SK-N-SH treated with all-trans-retinoic acid at 6 μM for 48 hours (cell line): ENCODE results near the gene COQ10A.

ENCODE experiments used
- ATAC-seq: fragments of 200-7000 bp; cut with Tn5 transposase; 3 replicates; pipeline ENCODE4 v1.9.1; 2020; ENCODE audit warnings: mild to moderate bottlenecking, moderate library complexity
- ARNTL ChIP-seq: fragments of 450-650 bp; formaldehyde crosslinking; IDR thresholded peaks from 2 replicates; pipeline ENCODE4 v1.5.0; 2020; ENCODE audit warnings: low read depth, mild to moderate bottlenecking, moderate library complexity, borderline replicate concordance
- BACH2 ChIP-seq: fragments of 250-450 bp; sonication (Bioruptor Pico); IDR thresholded peaks from 2 replicates; pipeline ENCODE4 v1.9.0; 2021; ENCODE audit warnings: mild to moderate bottlenecking, borderline replicate concordance
- CSDC2 ChIP-seq: fragments of 250-450 bp; sonication (Bioruptor Pico); IDR thresholded peaks from 2 replicates; pipeline ENCODE4 v1.5.0; 2020; ENCODE audit warnings: mild to moderate bottlenecking, moderate library complexity
- ESRRG ChIP-seq: fragments of 250-450 bp; sonication (Bioruptor Pico); IDR thresholded peaks from 2 replicates; pipeline ENCODE4 v1.6.1; 2021; ENCODE audit warnings: mild to moderate bottlenecking
- GLIS3 ChIP-seq: fragments of 250-450 bp; sonication (Bioruptor Pico); IDR thresholded peaks from 2 replicates; pipeline ENCODE4 v1.5.0; 2020; ENCODE audit warnings: mild to moderate bottlenecking, moderate library complexity
- OSR1 ChIP-seq: fragments of 250-450 bp; sonication (Bioruptor Pico); IDR thresholded peaks from 2 replicates; pipeline ENCODE4 v1.8.0; 2022; ENCODE audit warnings: moderate library complexity, mild to moderate bottlenecking, inconsistent platforms
- POU6F1 ChIP-seq: fragments of 250-450 bp; sonication (Bioruptor Pico); IDR thresholded peaks from 2 replicates; pipeline ENCODE4 v1.8.0; 2021; ENCODE audit warnings: low read depth, mild to moderate bottlenecking, moderate library complexity, borderline replicate concordance
- PPARA ChIP-seq: fragments of 250-450 bp; sonication (Bioruptor Pico); IDR thresholded peaks from 2 replicates; pipeline ENCODE4 v1.5.0; 2020; ENCODE audit warnings: mild to moderate bottlenecking, borderline replicate concordance
- RARB ChIP-seq: fragments of 250-450 bp; sonication (Bioruptor Pico); IDR thresholded peaks from 2 replicates; pipeline ENCODE4 v1.8.0; 2021; ENCODE audit warnings: mild to moderate bottlenecking, moderate library complexity
- TCF4 ChIP-seq: fragments of 250-450 bp; sonication (Bioruptor Pico); IDR thresholded peaks from 2 replicates; pipeline ENCODE4 v1.8.0; 2021; ENCODE audit warnings: mild to moderate bottlenecking, moderate library complexity, borderline replicate concordance
- TOX ChIP-seq: fragments of 250-450 bp; sonication (Bioruptor Pico); IDR thresholded peaks from 2 replicates; pipeline ENCODE4 v1.8.0; 2021; ENCODE audit warnings: mild to moderate bottlenecking, moderate library complexity, borderline replicate concordance
- ZC3H10 ChIP-seq: fragments of 250-450 bp; sonication (Bioruptor Pico); IDR thresholded peaks from 2 replicates; pipeline ENCODE4 v1.5.1; 2021; ENCODE audit warnings: mild to moderate bottlenecking, moderate library complexity
- ZFP3 ChIP-seq: fragments of 250-450 bp; sonication (Bioruptor Pico); IDR thresholded peaks from 2 replicates; pipeline ENCODE4 v1.5.0; 2020; ENCODE audit warnings: mild to moderate bottlenecking, moderate library complexity
- ZFP30 ChIP-seq: fragments of 450-650 bp; formaldehyde crosslinking; IDR thresholded peaks from 2 replicates; pipeline ENCODE4 v1.5.0; 2022; ENCODE audit warnings: mild to moderate bottlenecking, moderate library complexity
- ZNF565 ChIP-seq: fragments of 450-650 bp; formaldehyde crosslinking; conservative IDR thresholded peaks from 2 replicates; pipeline ENCODE4 v1.5.0; 2020; ENCODE audit warnings: low read depth, mild to moderate bottlenecking, moderate library complexity
- ZNF70 ChIP-seq: fragments of 450-650 bp; formaldehyde crosslinking; IDR thresholded peaks from 2 replicates; pipeline ENCODE4 v1.5.0; 2020; ENCODE audit warnings: mild to moderate bottlenecking, moderate library complexity
- TF ChIP-seq, protein P1 (sequence below): fragments of 250-450 bp; sonication (Bioruptor Pico); IDR thresholded peaks from 2 replicates; pipeline ENCODE4 v1.5.0; 2020; ENCODE audit warnings: mild to moderate bottlenecking, moderate library complexity
- TF ChIP-seq, protein P2 (sequence below): fragments of 250-450 bp; sonication (Bioruptor Pico); IDR thresholded peaks from 2 replicates; pipeline ENCODE4 v1.5.1; 2021; ENCODE audit warnings: mild to moderate bottlenecking, moderate library complexity
- TF ChIP-seq, protein P3 (sequence below): fragments of 250-450 bp; sonication (Bioruptor Pico); IDR thresholded peaks from 2 replicates; pipeline ENCODE4 v1.8.0; 2020; ENCODE audit warnings: mild to moderate bottlenecking, moderate library complexity, borderline replicate concordance

The COQ10A gene

GRCh38 chr12:56223571-56224101 lies 43.1 kb upstream of the COQ10A start:
- no peak for ATAC-seq
- no peak for TF ChIP-seq ZNF70 (CRISPR knock-in tag)
- TF ChIP-seq POU6F1 (CRISPR knock-in tag): no peak
- no peak for TF ChIP-seq OSR1 (CRISPR knock-in tag)

GRCh38 chr12:56224102-56224701 lies 42.5 kb upstream of the COQ10A start, which contains the start of gene NABP2:
TSS of gene NABP2 (plus strand) at chr12:56224342. CDS start at chr12:56224857, 515 bp downstream.
- TF ChIP-seq CSDC2 (CRISPR knock-in tag): no peak
- no peak for TF ChIP-seq ZNF565 (CRISPR knock-in tag)
- TF ChIP-seq, protein P1, sequence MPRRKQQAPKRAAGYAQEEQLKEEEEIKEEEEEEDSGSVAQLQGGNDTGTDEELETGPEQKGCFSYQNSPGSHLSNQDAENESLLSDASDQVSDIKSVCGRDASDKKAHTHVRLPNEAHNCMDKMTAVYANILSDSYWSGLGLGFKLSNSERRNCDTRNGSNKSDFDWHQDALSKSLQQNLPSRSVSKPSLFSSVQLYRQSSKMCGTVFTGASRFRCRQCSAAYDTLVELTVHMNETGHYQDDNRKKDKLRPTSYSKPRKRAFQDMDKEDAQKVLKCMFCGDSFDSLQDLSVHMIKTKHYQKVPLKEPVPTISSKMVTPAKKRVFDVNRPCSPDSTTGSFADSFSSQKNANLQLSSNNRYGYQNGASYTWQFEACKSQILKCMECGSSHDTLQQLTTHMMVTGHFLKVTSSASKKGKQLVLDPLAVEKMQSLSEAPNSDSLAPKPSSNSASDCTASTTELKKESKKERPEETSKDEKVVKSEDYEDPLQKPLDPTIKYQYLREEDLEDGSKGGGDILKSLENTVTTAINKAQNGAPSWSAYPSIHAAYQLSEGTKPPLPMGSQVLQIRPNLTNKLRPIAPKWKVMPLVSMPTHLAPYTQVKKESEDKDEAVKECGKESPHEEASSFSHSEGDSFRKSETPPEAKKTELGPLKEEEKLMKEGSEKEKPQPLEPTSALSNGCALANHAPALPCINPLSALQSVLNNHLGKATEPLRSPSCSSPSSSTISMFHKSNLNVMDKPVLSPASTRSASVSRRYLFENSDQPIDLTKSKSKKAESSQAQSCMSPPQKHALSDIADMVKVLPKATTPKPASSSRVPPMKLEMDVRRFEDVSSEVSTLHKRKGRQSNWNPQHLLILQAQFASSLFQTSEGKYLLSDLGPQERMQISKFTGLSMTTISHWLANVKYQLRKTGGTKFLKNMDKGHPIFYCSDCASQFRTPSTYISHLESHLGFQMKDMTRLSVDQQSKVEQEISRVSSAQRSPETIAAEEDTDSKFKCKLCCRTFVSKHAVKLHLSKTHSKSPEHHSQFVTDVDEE: 0 out of 2 replicates have a peak, but pooled peaks have one; percentile 27
- no peak for TF ChIP-seq ZNF70 (CRISPR knock-in tag)
- ATAC-seq: peak; percentile 85

DNA sequence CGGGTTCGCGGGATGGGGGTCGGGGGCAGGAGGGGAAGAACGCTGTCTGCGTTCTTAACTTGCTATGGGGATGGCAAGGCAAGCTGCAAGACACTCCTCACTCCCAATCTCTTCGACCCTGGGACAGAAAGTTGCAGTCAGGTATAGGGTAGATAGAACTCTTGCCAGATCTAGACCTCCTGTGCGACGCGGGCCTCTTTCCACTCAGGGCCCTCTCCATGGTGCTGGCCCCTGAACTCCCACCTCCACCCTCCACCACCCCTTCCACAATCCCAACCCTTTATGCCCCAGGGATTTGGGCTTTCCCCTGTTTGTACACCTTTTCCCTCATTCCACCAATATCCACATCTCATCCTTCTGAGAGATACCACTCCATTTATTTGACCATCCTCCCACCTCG lies 41.8 kb upstream of the COQ10A start:
- TF ChIP-seq ARNTL (CRISPR knock-in tag): no peak
- no peak for TF ChIP-seq RARB (CRISPR knock-in tag)
- TF ChIP-seq POU6F1 (CRISPR knock-in tag): no peak
- no peak for TF ChIP-seq OSR1 (CRISPR knock-in tag)
- no peak for TF ChIP-seq TOX (CRISPR knock-in tag)
- no peak for TF ChIP-seq ZC3H10 (CRISPR knock-in tag)
- TF ChIP-seq ESRRG (CRISPR knock-in tag): no peak
- no peak for TF ChIP-seq ZFP30
- TF ChIP-seq, protein P2, sequence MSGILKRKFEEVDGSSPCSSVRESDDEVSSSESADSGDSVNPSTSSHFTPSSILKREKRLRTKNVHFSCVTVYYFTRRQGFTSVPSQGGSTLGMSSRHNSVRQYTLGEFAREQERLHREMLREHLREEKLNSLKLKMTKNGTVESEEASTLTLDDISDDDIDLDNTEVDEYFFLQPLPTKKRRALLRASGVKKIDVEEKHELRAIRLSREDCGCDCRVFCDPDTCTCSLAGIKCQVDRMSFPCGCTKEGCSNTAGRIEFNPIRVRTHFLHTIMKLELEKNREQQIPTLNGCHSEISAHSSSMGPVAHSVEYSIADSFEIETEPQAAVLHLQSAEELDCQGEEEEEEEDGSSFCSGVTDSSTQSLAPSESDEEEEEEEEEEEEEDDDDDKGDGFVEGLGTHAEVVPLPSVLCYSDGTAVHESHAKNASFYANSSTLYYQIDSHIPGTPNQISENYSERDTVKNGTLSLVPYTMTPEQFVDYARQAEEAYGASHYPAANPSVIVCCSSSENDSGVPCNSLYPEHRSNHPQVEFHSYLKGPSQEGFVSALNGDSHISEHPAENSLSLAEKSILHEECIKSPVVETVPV (CRISPR knock-in tag): no peak
- TF ChIP-seq ZFP3 (CRISPR knock-in tag): no peak
- TF ChIP-seq ZNF565 (CRISPR knock-in tag): no peak
- TF ChIP-seq TCF4: no peak
- TF ChIP-seq, all 23 proteins: peak for 0
- no peak for ATAC-seq

GRCh38 chr12:56229082-56229481 lies 37.7 kb upstream of the COQ10A start:
- ATAC-seq: no peak
- no peak for TF ChIP-seq ARNTL (CRISPR knock-in tag)
- no peak for TF ChIP-seq PPARA (CRISPR knock-in tag)
- no peak for TF ChIP-seq GLIS3 (CRISPR knock-in tag)
- no peak for TF ChIP-seq RARB (CRISPR knock-in tag)
- no peak for TF ChIP-seq OSR1 (CRISPR knock-in tag)
- no peak for TF ChIP-seq ZC3H10 (CRISPR knock-in tag)
- TF ChIP-seq, protein P3, sequence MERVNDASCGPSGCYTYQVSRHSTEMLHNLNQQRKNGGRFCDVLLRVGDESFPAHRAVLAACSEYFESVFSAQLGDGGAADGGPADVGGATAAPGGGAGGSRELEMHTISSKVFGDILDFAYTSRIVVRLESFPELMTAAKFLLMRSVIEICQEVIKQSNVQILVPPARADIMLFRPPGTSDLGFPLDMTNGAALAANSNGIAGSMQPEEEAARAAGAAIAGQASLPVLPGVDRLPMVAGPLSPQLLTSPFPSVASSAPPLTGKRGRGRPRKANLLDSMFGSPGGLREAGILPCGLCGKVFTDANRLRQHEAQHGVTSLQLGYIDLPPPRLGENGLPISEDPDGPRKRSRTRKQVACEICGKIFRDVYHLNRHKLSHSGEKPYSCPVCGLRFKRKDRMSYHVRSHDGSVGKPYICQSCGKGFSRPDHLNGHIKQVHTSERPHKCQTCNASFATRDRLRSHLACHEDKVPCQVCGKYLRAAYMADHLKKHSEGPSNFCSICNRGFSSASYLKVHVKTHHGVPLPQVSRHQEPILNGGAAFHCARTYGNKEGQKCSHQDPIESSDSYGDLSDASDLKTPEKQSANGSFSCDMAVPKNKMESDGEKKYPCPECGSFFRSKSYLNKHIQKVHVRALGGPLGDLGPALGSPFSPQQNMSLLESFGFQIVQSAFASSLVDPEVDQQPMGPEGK: no peak
- TF ChIP-seq TOX (CRISPR knock-in tag): no peak
- no peak for TF ChIP-seq BACH2 (CRISPR knock-in tag)
